ENCODE results near the gene TWF2.

Gene TWF2

GRCh38 chr3:52238193-52238760, 681 bp downstream of the TWF2 start:
- DNase-seq (ENCODE audit: low spot score) (peak; percentile 28), FAIRE-seq (peak; percentile 78)

- FAIRE-seq (peak; percentile 20), DNase-seq (ENCODE audit: low spot score) (peak; percentile 92)
Observed at GRCh38 chr3:52237657-52238172, 1.2 kb downstream of the TWF2 start.

- no peak for DNase-seq (ENCODE audit: low spot score)
- no peak for FAIRE-seq
Observed at GRCh38 chr3:52237006-52237656, 1.8 kb downstream of the TWF2 start.

- no peak for DNase-seq (ENCODE audit: low spot score)
- FAIRE-seq, result no peak
Observed at GRCh38 chr3:52236424-52236886, 2.5 kb downstream of the TWF2 start.

GRCh38 chr3:52234516-52235447, 4.2 kb downstream of the TWF2 start:
- no peak for FAIRE-seq
- DNase-seq (ENCODE audit: low spot score), result no peak

GRCh38 chr3:52233968-52234367, 5.0 kb downstream of the TWF2 start:
- no peak for FAIRE-seq

GRCh38 chr3:52233108-52233591, 5.8 kb downstream of the TWF2 start:
- DNase-seq (ENCODE audit: low spot score) (no peak), FAIRE-seq (no peak)

More at GRCh38 chr3:52233968-52234367, 5.0 kb downstream of the TWF2 start:
- no peak for DNase-seq (ENCODE audit: low spot score)

GRCh38 chr3:52232279-52233107, 6.5 kb downstream of the TWF2 start:
- FAIRE-seq (no peak), DNase-seq (ENCODE audit: low spot score) (no peak)

- DNase-seq (ENCODE audit: low spot score) (peak; percentile 82), FAIRE-seq (peak; percentile 80)
Observed at GRCh38 chr3:52231502-52232278, 7.3 kb downstream of the TWF2 start.

- DNase-seq (ENCODE audit: low spot score) (no peak), FAIRE-seq (no peak)
Observed at GRCh38 chr3:52230889-52231499, 8.0 kb downstream of the TWF2 start.

- no peak for FAIRE-seq
- no peak for DNase-seq (ENCODE audit: low spot score)
Observed at GRCh38 chr3:52230461-52230860, 8.5 kb downstream of the TWF2 start.

GRCh38 chr3:52229656-52230055, 9.3 kb downstream of the TWF2 start:
- FAIRE-seq, result no peak
- DNase-seq (ENCODE audit: low spot score), result no peak

- FAIRE-seq (no peak), DNase-seq (ENCODE audit: low spot score) (no peak)
Observed at GRCh38 chr3:52228751-52229291, 10.1 kb downstream of the TWF2 start.

- no peak for DNase-seq (ENCODE audit: low spot score)
- no peak for FAIRE-seq
Observed at GRCh38 chr3:52228266-52228665, 10.7 kb downstream of the TWF2 start.

- DNase-seq (ENCODE audit: low spot score) (no peak), FAIRE-seq (no peak)
Observed at GRCh38 chr3:52227766-52228165, 11.2 kb downstream of the TWF2 start.

- no peak for DNase-seq (ENCODE audit: low spot score)
- FAIRE-seq, result no peak
Observed at GRCh38 chr3:52227117-52227516, 11.8 kb downstream of the TWF2 start.

GRCh38 chr3:52226229-52226817, 12.6 kb downstream of the TWF2 start:
- DNase-seq (ENCODE audit: low spot score) (no peak), FAIRE-seq (no peak)

- FAIRE-seq, result no peak
Observed at GRCh38 chr3:52225452-52226228, 13.3 kb downstream of the TWF2 start, which contains the start of gene TLR9. Gene TLR9 (minus strand): TSS chr3:52225645. CDS start chr3:52225529, 116 bp downstream.

More at GRCh38 chr3:52225452-52226228, 13.3 kb downstream of the TWF2 start, which contains the start of gene TLR9:
- DNase-seq (ENCODE audit: low spot score), result no peak
